NCI-H524 treated with DMSO at 0.1 percent for 48 hours (cell line): ENCODE data around the gene GTF2I.
"Not testable (repeated sequence)": the region's sequence is repeated elsewhere in the genome, so short reads cannot be mapped to it uniquely, and the experiment has no call there.

Experiments used
- DNase-seq: peaks from one replicate; lab custom pipeline; 2025; lab: John Stamatoyannopoulos, UW

GTF2I gene

DNA sequence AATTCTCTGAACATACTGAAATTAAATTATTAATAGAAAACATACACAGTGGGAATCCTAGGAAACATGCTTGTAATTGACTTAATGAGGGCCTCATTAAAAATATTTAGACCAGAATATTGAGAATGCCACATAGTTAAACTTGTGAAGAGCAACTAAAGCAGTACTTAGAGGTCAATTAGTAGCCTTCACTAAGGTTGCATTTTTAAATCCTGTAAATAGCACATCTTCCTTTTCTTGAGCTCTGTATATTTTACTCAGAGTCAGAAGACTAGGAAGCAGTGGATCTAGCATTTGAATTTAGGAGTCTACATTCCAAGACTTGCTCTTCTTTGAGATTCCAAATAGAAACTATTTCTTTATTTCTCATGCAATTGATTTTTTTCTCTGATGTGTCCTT, 56.0 kb downstream of the GTF2I start:
- no peak for DNase-seq

DNA sequence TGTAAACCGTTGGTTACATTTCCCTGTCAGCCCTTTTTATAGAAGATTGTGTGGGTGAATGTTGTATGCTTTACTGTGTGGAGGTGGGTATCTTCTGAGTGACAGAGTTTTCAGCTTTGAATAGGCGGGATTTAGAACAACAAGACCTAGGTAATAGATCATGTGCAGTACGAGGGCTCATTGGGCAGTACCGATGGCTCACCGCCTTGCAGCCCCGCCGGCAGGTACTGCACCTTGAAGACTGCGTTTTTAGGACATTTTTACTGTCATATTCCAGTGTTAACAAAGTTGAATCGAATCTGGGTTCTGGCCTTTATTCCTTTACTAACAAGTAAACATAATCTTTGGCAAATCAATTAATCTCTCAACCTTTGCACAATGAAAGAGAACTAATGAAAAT, 60.4 kb downstream of the GTF2I start:
- DNase-seq, result no peak

DNA sequence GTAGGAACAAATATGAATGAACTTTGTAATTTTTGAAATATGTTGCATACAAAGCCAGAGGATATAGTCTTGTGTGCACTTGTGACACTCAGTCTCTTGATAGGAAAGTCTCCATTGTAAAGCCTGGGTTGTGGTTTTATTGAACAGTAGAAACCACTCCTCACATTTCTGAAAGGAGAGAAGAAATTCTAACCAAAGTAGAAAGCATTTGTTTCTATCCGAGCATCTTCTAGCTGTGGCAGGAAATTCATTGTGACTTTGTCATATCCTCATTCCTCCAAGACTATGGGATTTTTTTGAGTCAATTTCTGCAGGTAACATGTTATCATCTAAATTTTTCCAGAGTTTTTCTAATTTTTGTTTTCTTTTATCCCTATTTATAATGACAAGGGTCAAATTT, 60.8 kb downstream of the GTF2I start:
- no peak for DNase-seq

DNA sequence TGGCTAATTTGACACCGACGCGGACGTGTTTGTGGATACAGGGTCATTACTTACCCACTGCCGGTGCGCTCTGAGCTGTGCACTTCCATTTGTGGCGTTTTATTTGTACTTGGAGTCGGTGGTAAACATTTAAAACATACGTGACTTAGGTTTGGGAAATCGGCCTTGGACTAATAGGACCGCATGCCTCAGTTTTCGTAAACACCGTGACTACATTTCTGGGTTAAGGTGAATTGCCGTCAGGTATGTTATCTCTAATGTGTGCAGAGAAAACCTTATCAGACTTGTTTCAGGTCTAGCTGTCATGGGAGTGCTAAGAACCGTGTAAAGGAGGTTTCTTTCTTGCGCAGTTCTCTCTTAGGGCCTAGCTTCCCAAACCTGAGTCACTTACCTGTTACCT, 64.6 kb downstream of the GTF2I start:
- no peak for DNase-seq

DNA sequence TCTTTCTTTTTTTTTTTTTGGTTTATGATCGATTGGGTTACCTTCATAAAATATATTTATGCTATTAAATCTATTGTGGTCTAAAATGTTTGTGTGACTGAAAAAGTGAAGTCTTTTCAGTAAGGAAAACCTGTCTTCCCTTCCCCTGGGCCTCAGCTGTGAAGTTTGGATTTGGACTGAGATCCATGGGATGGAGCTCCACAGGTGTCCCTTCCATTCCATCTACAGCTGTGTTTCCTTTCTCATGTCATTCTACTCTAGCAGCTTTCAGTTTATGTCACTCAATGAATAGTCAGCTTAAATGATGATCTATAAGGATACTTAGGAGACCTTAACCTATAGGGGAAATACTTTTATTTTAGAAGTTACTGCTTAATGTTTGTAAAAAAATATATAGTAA, 68.3 kb downstream of the GTF2I start:
- DNase-seq, result no peak

DNA sequence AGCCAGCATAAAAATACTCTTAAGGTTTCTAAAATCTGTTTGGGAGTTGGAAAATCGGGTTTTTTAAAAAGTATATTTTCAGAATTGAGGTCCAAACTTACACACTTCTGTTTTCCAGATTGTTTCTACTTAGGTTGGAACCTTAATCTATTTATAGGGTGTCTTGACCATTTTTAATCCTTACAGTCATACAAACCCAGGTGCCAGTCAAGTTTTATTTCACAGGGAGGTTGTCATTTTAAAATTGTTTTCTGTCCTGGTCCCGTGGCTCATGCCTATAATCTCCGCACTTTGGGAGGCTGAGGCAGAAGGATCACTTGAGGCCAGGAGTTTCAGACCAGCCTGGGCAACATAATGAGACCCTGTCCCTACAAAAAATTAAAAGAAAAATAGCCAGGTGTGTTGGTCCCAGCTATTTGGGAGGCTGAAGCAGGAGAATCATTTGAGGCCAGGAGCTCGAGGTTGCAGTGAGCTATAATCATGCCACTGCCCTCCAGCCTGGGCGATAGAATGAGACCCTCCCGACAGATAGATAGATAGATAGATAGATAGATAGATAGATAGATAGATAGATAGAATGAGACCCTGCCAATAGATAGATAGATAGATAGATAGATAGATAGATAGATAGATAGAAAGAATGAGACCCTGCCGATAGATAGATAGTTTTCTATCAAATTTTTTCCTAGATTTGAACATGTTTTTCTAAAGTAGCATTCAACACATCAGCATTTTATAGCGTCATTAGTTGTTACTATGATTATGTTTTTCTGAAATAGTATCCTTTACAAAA, 69.0 kb downstream of the GTF2I start:
- DNase-seq, result no peak

DNA sequence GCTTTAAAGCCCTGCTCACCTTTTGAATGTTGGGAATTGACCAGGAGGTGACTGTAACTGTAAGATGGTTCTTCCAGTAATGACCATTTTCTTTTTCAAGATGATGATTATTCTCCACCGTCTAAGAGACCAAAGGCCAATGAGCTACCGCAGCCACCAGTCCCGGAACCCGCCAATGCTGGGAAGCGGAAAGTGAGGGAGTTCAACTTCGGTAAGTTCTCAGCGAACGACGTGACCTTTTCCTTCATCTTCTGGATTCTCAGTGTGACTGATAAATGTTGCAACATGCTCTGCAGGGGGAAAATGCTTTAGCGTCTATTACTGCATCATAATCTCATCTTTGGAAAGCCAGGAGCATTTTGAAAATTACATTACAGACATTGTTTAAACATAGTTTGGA, 71.2 kb downstream of the GTF2I start:
- DNase-seq, result not testable (repeated sequence)

DNA sequence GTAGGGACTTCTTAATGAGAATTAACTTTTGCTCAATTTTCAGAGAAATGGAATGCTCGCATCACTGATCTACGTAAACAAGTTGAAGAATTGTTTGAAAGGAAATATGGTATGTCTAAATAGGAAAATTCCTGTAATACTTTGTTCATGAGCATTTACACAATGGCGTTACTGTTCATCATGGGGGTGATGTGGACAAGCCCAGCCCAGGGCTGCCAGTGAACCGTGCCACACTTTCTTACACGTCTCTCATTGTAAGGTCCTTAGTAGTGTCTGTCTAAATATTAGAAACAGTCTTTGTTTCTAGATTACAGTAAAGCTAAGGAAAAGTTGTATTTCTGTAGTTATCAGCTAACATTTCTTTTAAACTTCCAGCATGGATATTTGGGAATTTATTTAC, 72.7 kb downstream of the GTF2I start:
- DNase-seq, result not testable (repeated sequence)

DNA sequence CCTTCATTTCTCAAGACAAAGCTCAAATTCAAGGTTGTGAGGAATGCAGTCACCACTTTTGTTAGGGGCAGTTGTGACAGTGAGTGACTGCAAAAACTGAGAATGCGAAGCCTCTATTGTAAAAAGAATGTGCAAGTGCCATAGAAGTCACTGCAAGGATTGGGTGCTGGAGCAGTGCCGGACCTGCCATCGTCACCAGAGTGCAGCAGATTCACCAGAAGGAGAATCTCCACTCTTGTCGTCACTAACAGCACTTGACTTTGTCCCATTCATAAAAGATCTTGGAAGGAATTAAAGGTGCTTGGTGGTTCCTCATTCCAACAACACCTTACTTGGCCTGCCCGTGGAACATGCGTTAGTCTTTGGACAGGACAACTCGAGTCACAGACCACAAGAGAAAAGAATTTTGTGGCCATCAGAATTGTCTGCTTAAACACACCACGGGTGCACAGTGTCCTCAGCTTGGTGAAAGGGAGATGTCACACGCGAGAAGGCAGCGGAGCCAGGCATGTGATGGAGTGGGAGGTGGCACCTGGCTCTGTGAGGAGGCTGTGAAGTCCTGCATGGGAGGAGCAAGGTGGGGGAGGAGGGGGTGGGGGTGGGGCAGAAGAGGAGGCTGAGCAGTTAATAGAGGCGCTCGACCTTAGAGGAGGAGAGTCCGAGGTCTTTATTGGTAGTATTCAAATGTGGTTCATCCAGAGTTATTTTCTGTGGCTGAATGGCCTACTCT, 82.6 kb downstream of the GTF2I start:
- not testable (repeated sequence) for DNase-seq

DNA sequence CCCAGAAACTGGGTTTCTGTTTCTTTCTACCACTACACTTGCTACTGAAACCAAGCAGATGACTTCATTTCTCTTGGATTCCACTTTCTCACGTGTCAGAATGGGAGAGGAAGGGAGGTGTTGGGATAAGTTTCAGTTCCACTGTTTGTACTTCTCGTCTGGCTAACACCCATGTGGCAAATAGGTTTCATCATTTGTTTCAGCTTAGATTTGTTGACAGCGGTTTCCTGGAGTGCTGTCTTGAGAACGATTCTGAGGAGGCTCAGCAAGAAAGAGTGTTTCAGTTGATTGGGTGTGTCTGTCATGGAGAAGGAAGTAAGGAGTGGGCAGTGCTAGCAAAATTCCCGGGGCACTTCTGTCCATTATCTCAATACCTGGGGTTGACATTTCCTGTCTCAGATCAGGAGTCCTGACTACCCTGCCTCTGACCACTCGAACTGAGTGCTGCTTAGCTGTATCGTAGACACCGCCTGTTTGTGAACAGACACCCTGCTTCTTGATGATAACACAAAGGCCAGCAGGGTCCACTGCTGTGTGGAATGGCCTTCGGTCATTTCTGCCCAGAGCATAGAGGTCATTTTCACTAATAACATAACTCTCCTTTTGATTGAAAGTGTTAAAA, 86.5 kb downstream of the GTF2I start:
- not testable (repeated sequence) for DNase-seq

DNA sequence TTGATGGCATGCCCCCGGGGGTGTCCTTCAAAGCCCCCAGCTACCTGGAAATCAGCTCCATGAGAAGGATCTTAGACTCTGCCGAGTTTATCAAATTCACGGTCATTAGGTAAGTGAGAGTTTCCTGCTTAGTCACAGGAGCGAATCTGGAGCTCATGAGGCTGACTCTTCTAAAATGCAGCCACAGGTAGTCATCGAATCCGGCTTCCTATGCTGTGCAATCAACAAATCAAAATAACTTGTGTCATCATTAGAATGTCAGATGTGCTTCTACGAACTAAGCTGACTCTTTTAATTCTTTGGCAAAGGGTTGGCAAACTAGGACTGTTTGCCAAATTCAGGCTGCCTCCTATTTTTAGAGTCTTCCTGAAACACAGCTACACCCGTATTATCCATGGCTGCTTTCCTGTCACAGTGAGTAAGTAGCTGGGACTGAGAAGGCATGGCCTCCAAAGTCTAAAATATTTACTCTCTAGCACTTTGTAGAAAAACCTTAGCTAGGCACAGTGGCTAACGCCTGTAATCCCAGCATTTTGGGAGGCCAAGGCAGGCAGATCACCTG, 96.5 kb downstream of the GTF2I start:
- not testable (repeated sequence) for DNase-seq

DNA sequence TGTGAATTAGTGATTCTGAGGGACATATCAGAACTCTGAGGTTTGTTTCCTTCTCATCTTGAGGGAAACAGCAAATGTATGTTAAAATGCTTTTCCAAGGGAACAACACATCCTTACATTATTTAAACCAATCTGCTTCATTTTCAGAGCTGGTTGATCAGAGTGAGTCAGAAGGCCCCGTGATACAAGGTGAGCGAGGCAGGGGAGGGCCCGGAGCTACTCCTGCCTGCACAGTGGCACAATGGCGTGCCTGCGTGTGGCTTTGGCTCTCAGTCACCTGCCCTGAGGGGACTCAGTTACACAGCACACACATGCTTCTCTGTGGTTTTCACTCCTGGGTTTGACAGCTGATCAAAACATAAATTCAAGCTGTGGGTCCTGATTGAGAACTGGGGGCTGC, 99.2 kb downstream of the GTF2I start:
- DNase-seq, result not testable (repeated sequence)

DNA sequence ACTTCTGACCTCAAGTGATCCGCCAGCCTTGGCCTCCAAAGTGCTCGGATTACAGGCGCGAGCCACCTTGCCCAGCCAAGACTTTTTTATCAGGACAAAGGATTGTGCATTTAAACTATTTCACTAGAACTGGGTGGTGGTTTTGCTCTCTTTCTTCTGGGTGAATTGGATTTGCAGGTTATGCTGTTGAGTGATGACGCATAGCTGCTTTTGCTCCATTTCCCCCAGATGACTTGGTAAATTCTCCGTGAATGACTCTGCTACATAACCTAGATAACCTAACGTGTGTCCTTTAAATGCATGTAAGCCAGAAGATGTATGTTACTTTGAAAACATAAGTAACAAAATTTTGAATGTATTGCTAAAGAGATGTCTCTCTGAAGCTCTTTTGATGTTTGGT, 100.8 kb downstream of the GTF2I start:
- DNase-seq, result not testable (repeated sequence)

DNA sequence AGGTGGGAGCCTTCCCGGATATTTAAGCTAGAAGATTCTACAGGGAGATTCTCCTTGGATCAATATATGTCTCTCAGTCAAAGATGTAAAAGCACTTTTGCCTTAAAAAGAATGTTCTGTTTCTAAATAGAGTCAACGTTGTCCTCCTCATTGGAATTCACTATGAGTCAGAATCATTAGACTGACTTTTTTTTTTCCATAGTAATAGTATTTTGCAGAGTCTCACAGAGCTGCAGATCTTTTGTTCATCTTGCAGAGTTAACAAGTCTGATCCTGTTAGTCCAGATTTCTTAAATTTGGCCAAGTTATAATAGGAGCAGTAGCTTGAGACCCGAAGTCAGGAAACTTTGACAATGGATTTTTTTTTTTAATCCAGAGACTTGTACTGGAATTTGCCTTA, 101.5 kb downstream of the GTF2I start:
- DNase-seq, result not testable (repeated sequence)

DNA sequence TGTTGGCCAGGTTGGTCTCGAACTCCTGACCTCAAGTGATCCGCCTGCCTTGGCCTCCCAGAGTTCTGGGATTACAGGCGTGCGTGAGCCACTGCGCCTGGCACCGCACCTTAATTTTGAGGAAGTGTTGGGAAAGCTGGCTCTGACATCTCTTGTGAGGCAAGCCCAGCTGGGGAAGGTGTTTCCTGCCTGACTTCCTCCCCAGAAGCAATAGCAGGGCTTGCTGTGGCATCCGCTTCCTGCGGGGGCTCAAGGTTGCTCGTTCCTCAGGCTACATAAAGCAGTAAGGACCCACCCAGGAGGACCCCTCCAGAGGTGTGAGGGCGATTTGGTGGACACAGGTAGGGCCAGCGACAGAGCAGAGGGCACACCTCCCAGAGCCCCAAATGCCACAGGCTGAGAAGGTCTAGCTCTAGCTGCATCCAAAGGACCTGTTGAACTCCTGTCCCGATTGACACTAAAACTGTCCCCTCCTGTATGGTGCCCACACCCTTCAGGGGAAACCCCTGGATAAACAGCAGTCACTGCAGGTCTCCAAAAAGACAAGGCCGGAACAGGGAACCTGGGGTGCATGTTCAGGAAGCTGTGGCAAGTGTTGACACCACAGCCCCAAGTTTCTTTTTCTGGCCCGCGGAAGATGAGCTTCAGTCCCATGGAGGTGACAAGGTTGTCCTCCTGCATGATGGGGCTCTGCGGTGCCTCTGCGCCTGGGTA, 107.8 kb downstream of the GTF2I start:
- not testable (repeated sequence) for DNase-seq

DNA sequence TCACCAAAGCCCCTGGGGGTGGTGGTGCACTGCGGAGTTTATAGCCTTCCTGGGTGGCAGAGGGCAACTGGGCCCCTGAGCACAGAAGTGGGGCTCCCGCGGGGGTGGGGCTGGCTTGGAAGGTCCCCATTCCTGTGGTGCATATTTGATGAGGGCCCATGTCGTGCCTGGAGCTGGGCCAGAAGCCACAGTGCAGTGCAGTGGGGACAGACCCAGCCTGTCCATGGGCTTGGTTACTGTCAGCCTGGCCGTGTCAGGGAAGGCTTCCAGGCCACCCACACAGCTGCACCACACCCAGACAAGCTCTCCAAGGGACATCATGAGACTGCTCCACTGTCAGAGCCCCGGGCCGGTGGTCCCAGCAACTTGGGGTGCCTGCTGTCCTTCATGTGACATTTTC, 109.0 kb downstream of the GTF2I start:
- not testable (repeated sequence) for DNase-seq

DNA sequence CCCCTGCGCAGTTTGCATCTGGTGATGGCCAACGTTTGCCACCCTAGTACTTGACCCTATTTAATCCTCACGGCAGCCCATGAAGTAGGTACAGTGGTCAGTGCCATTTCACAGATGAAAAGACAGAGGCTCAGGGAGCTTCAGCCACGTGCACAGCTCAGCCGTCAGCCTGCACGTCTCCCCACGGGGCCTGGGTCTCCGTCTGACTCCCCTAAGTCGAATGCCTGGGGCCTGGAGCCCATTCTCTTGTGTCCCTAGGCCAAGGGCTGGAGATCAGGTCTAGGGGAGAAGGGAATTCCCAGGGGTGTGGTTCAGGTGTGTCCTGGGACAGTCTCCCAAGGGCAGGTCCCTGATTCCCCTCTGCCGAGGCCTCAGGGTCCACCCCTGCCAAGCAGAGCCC, 109.5 kb downstream of the GTF2I start:
- not testable (repeated sequence) for DNase-seq

DNA sequence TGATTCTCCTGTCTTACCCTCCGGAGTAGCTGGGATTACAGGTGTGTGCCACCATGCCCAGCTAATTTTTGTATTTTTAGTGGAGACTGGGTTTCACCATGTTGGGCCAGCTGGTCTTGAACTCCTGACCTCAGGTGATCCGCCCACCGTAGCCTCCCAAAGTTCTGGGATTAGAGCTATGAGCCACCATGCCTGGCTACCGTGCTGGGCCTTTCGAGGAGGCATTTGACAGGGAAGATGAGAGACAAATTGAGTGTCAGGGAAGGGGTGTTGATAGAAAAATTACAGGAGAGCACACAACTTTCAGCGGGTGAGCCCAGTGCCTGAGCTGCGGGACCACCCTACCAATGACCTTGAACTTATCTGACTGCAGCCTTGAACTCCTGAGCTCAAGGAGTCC, 112.5 kb downstream of the GTF2I start:
- DNase-seq, result not testable (repeated sequence)

DNA sequence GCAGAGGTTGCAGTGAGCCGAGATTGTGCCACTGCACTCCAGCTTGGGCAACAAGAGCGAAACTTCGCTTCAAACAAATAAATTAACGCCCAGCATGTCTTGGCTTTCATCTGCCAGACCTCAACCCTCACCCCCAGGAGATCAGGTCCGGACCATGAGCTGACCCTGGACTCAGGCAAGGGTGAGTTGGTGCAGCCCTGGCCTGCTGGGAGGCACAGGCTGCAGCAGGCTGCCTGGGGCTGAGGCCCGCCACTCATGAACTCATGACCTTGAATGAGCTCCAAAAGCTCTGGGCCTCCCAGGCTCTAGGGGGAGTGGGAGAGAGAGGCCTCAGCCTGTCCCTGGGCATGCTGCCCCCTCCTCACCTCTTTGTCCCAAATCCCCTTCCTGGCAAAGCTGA, 114.6 kb downstream of the GTF2I start:
- not testable (repeated sequence) for DNase-seq

DNA sequence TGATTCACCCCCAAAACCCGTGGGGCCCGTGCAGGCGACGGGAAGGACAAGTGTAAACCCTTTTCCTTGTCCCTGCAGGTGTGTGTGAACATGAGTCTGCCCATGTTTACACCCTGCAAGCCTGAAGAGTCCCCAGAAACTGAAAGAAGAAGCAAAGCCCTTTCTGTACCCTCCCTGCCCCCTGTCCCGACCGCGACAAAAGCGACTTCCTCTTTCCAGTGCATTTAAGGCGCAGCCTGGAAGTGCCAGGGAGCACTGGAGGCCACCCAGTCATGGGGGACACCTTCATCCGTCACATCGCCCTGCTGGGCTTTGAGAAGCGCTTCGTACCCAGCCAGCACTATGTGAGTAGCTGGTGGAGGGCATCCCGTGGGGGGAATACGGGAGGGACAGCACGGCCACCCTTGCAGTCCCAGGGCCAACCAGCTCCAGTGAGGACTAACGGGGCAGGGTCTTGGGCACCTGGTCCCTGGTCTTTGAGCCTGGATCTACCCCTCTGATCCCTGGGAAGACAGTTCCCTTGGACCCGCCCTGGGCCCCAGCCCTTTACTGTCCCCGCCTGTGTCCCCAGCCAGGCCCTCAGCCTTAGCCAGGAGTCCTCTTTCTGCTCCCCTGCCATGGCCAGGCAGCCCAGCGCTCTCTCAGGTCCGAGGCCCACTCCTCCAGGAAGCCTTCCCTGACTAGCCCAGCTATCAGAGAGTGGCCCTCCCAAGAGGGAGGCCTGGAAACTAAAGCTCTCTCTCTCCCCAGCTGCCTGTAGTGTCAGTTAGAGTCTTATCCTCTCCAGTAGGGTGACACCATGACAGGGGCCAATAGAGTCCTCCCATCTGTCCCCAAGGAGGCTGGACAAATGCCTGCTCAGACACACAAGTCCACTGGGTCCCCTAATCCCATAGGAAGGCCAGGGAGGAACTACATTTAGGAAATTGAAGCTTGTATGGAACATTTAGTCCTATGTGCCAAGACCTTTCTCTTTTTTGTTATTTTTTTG, 116.5 kb downstream of the GTF2I start, which contains the start of gene NCF1:
Gene NCF1 (plus strand): TSS at position 252 of the 991 bp plus-strand sequence. CDS start 21 bp downstream, at position 273.
- not testable (repeated sequence) for DNase-seq

DNA sequence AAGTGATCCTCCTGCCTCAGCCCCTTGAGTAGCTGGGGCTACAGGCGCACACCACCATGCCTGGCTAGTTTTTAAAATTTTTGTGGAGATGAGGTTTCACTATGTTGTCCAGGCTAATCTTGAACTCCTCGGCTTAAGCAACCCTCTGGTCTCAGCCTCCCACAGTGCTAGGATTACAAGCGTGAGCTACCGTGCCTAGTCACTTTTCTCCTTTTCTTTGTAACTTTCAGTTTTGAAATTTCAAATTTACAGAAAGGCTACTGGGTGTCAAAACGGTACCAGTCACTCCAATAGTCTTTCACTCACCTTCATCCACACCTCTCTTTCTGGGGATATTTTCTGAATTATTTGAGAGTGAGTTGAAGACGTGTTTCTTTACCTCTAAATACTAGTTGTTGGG, 117.6 kb downstream of the GTF2I start:
- DNase-seq, result not testable (repeated sequence)
